SU-DHL-6 (cell line): ENCODE data around the gene KIF11.

Source experiments
- CTCF ChIP-seq: fragments of 200-600 bp; sonication (generic); IDR thresholded peaks from one replicate; pipeline ENCODE4 v1.5.1; 2017; ENCODE audit warnings: antibody characterized with exemption, mild to moderate bottlenecking, low read length, moderate library complexity; ENCODE audit not compliant: insufficient read depth, poor library complexity, severe bottlenecking
- EZH2phosphoT487 ChIP-seq: fragments of 200-600 bp; sonication (generic), shearing (Covaris generic); conservative IDR thresholded peaks from 2 replicates; pipeline ENCODE4 v1.6.1; 2018; ENCODE audit warnings: mild to moderate bottlenecking, antibody characterized with exemption, low read length, moderate library complexity, mixed read lengths

DNA sequence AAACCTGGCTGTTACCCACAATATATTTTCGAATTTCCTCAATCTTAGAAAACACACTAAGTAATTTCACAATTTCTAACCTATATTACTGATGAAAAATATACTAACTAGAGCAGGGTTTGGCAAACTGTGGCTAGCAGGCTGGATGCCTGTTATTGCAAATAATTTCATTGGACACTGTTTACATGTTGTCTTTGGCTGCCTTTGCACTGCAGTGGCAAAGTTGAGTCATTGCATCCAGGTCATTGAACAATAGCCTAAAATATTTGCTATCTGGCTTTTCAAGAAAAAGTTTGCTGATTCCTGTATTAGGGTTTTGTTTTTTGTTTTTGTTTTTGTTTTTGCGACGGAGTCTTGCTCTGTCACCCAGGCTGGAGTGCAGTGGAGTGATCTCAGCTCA, 47.2 kb downstream of the KIF11 start:
- TF ChIP-seq CTCF (no peak), EZH2phosphoT487 (no peak)
